GM18520 (cell line): ENCODE results near the gene SH2D4B.

Experiments used
- ATAC-seq: cut with Tn5 transposase; IDR thresholded peaks from one replicate; pipeline ENCODE4 v1.9.1; 2021; ENCODE audit not compliant: unreplicated experiment

SH2D4B gene

DNA sequence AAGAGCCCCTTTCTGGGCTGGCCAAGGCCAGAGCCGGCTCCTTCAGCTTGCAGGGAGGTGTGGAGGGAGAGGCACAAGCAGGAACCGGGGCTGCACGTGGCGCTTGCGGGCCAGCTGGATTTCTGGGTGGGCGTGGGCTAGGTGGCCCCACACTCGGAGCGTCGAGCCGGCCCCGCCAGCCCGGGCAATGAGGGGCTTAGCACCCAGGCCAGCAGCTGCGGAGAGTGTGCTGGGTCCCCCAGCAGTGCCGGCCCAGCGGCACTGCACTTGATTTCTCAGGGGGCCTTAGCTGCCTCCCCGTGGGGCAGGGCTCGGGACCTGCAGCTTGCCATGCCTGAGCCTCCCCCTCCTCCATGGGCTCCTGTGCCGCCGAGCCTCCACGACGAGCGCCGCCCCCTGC is 48.1 kb downstream of the SH2D4B start:
- no peak for ATAC-seq

- no peak for ATAC-seq
Measured at GRCh38 chr10:80588546-80588945, 50.8 kb downstream of the SH2D4B start.

GRCh38 chr10:80589726-80590373 is 52.1 kb downstream of the SH2D4B start:
- peak; percentile 90 for ATAC-seq

DNA sequence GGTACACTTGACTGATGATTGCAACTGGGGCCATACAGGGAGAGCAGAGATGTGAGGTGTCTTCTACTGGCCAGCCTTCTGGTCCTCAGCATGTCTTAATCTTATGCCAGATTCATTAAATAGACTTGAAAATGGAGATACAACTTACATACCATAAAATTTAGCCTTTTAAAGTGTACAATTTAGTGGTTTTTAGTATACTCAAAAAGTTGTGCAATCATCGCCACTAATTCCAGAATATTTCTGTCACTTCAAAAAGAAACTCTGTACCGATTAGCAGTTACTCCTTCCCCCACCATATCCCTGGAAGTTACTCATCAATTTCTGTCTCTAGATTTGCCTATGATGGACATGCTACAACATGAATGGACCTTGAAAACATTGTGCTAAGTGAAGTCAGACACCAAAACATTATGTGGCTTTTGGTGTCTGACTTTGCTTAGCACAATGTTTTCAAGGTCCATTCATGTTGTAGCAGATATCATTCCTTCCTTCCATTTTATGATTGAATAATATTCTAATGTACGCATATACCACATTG is 53.0 kb downstream of the SH2D4B start:
- no peak for ATAC-seq

- ATAC-seq, result no peak
Measured at GRCh38 chr10:80596391-80597257, 58.9 kb downstream of the SH2D4B start.

DNA sequence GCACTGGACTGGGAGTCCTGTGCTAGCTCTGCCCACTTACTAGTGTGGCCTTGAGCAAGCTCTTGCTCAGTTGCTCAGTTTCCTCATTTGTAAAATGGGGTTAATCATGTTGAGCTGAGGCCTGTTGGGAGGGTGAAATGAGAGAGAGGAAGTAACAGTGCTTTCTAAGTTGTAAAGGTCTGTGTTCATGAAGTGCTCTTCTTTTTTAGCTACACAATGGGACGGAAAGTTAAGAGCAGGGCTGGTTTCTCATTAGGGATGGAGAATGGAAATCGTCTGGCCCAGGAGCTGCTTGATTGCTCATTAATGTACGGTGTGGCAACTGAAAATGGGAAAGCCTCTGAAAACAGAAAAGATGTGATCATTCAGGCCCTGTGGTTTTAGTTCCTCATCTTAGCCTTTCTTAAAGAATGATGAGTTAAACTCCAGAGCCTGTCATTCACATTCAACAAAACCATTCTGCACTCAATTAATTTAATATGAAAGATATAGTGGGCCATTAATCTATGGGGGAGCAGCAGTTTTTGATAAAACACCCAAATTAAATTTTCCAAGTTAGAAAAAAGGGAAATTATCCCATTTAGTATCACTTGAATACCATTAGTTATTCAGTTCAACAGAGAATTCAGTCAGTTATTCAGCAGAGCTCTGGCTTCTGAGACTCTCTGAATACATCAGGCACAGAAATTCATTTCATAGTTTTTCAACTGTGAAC is 60.5 kb downstream of the SH2D4B start:
- ATAC-seq, result peak; percentile 31

- ATAC-seq, result no peak
Measured at GRCh38 chr10:80598951-80599350, 61.2 kb downstream of the SH2D4B start.

DNA sequence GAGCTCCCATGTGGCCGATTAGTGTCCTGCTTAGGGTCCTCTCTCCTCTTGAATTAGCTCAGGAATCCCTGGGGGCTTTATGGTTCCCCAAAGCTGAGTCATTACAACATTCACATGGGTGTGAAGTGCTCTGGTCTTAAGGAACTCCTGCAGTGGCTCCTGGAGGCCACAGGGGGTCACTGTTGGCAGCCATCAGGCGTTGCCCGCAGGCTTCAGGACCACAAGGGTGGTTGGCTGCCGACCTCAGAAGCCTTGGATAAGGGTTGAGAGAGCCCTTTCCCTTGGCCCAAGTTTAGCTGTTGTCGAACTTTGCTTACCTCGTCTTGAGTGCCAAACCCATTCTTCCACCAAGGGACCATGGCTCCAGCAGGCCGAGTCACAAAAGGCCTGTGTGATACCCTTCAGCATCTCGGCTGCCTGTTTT is 61.7 kb downstream of the SH2D4B start:
- ATAC-seq, result peak; percentile 83

DNA sequence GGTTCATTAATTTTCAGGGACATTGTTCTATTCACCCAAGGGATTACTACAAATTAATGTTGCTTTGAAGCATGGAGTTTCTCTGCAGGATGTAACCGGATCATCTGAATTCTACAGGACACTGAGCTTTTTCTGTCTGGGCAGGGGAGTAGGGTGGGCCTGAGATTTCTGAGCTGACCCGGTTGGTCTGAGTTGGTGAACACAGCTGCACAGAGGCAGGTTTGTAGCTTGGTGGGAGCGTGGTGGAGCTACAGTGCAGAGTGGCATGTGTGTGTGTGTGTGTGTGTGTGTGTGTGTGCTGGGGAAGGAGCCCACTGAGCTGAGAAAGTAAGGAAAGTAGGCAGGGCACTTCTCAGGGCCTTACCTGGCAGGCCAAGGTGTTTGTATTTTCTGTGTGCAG is 62.6 kb downstream of the SH2D4B start:
- ATAC-seq, result no peak

DNA sequence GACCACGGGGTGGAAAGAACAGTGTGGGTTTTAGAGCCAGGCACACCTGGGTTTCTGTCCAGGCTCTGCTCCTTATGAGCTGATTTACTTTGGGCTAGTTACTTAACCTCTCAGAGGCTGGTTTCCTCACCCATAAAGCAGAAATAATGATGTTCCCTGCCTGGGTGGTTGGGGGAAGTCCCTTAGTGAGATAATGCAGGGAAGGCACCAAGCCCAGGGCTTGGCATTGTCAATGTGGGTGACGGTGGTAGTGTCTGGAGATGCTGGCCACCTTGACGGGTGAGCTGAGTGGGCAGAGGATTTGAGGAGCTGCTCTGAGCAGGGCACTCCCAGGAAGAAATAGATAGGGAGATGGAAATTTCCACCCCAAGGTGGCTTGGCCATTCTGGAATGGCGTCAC is 65.2 kb downstream of the SH2D4B start:
- no peak for ATAC-seq

GRCh38 chr10:80603516-80603915 is 65.8 kb downstream of the SH2D4B start:
- no peak for ATAC-seq

DNA sequence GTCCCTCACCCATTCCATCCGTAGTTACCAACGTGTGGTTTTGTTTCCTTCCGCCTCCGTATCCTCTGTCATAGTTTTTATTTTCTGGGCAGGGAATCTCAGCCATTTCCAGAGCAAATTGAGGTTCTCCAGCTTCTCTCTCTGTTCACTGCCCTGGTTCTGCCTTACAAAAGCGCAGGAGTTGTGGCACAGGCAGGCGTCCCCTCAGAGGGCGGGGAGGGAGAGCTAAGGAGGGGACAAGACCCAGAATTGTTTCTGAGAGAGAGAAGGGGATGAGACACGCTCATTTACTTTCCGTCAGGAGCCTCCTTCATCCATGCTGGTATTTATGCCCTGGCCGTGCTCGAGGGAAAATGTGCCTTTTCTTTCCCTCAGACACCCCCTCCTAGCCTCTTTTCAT is 71.0 kb downstream of the SH2D4B start:
- no peak for ATAC-seq

DNA sequence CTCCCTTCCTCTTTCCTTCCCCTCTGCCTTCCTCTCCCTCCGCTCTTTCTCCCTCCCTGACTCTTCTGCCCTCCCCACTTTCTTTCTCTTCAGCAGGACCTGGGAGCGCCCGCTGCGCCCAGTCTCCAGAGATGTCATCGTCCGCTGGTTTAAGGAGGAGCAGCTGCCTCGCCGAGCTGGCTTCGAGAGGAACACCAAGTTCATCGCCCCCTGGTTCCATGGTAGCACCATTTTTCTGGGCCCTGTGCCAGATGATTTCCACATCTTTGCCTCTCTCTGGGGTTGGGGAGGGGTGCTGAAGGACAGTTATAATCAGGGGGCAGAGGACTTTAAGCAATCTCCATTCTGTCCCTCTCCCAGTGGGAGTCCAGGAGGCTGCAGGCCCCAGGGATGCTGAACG is 71.6 kb downstream of the SH2D4B start:
- ATAC-seq, result no peak

DNA sequence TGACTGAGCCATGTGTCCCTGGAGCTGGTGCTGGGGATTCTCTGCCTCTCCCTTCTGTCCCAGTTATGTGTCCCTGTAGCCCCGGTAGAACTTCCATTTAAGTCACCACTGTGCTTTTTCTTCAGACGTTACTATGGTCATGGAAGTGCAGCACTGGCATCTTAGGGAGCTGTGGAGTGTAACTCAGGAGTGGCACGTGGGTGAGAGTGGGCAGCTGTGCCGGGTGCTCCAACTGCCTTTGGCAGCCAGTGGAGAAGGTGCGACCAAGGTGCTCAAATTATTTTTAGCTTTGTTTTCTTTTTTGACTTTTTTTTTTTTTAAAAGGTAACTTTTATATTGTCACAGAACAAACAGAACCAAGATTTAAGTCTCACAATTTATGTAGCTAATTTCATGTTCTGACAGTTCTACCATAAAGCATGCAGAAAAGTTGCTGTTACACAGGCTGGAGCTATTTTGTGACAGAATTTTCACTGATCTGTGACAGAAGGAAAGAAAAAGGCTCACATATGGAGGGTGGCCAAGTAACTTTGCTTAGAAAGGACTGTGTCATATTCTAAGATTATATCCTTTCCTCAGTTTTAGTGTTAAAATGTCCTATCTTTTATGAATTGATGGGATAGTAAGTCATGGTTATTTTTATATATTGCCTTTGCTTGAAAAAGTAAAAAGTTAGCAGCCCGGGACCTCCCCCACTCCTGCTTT is 73.9 kb downstream of the SH2D4B start:
- ATAC-seq, result no peak

GRCh38 chr10:80612261-80612660 is 74.6 kb downstream of the SH2D4B start:
- no peak for ATAC-seq

- no peak for ATAC-seq
Measured at GRCh38 chr10:80613466-80614170, 75.9 kb downstream of the SH2D4B start.

GRCh38 chr10:80614576-80615416 is 77.1 kb downstream of the SH2D4B start:
- ATAC-seq, result no peak

GRCh38 chr10:80617807-80618206 is 80.1 kb downstream of the SH2D4B start:
- ATAC-seq, result no peak

DNA sequence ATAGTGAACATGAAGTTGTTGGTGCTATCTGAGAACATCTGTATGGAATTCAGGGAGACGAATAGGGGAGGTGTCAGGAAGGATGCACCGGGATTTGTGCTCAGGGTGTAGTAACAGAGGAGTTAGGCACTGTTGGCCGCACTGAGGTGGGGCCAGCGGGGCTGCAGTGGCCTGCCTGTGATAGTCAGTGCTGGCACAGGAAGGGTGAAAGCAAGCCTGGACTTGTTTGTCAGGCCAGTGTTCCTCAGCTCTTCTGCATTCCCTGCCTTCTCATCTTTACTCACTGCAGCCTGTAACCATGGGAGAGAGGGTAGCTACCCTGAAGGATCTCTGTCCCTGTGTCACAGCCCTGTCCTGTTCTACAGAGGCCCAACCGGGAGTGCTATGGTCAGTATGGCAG is 81.3 kb downstream of the SH2D4B start:
- ATAC-seq, result no peak
